ENCODE data around the gene C14orf180. TPM values are rescaled to one million over a fixed set of nuclear protein-coding genes. Genes with fewer than 3 reads are reported as not detected.

C14orf180 gene
- total RNA-seq, 1 experiment from 2014 or later: not detected

DNA sequence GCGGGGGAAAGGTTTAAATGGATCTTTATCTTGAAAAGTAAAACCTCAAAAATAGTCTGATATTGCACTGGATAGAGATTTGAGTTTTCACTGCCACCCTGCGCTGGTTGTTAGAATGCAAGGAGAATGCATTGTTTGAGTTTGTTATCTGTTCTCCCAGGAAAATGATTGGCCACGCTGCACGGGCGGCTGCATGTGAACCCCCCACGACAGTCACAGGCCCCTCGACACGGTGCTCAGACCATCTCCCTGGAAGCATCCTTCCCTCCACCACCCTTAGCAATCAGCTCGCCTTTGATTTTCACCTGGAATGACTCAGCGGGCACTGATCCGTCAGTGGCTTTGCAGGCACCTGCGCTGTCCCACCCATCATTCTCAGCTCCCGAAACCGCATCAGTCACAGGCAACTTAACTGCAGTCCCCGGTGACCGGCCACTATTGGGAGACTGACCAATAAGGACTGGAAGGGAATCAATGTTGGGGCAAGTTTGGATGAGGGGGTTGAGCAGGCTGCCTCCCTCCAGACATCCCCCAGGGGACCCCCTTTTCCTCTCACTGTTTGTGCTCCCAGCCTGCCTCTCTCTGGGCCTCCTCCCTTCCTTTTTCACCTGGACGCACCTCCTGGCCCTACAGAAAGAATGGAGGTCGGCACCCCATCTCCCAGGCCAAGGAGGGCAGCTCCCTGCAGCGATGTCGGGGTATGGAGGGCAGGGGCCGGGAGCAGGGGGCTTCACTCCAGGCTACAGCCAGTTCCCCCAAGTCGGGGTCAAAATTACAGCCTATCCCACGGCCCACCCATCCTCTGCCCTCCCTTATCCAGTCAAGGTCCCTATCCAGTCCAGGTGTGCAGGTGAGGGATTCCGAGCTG is 28.5 kb upstream of the C14orf180 start:
- TF ChIP-seq EZH2 (IDR thresholded peaks at IDR 0.05; ENCODE audit: borderline replicate concordance, low read depth, low read length, poor library complexity, severe bottlenecking): no peak
- TF ChIP-seq, protein P1, sequence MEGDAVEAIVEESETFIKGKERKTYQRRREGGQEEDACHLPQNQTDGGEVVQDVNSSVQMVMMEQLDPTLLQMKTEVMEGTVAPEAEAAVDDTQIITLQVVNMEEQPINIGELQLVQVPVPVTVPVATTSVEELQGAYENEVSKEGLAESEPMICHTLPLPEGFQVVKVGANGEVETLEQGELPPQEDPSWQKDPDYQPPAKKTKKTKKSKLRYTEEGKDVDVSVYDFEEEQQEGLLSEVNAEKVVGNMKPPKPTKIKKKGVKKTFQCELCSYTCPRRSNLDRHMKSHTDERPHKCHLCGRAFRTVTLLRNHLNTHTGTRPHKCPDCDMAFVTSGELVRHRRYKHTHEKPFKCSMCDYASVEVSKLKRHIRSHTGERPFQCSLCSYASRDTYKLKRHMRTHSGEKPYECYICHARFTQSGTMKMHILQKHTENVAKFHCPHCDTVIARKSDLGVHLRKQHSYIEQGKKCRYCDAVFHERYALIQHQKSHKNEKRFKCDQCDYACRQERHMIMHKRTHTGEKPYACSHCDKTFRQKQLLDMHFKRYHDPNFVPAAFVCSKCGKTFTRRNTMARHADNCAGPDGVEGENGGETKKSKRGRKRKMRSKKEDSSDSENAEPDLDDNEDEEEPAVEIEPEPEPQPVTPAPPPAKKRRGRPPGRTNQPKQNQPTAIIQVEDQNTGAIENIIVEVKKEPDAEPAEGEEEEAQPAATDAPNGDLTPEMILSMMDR (conservative IDR thresholded peaks at IDR 0.05; ENCODE audit: low read depth, low read length): no peak
- POLR2A ChIA-PET (ENCODE audit: low non-redundant PET): no interaction called here
- Histone ChIP-seq H3K9me3 (ENCODE audit: low read depth, low read length, poor library complexity, severe bottlenecking) (no peaks in the 10 kb centered on the region), H3K27ac (ENCODE audit: low read depth, low read length, poor library complexity, severe bottlenecking) (no peak overlapping the region), H3K36me3 (ENCODE audit: insufficient read depth, low read length, poor library complexity, severe bottlenecking) (no peaks in the 10 kb centered on the region), H3K4me3 (ENCODE audit: low read depth, low read length, poor library complexity, severe bottlenecking) (no peak overlapping the region), H3K27me3 (replicated peaks; ENCODE audit: insufficient read depth, low read depth, low read length, poor library complexity) (no peaks in the 10 kb centered on the region), H3K4me1 (ENCODE audit: insufficient read depth, low read length, poor library complexity, severe bottlenecking) (peaks cover under 1% of the 10 kb centered on the region)
- CTCF ChIA-PET: interaction anchor here (0.6 kb wide), 1 partner anchor 414 kb away, joined by 5 read pairs; no protein-coding TSS in a partner anchor
- BruUV-seq (replicated peaks): no TSS peak
- intact Hi-C loops (cut with micrococcal nuclease; ENCODE audit: unreplicated experiment): no loop called here
- DNase-seq (ENCODE audit: low spot score): no peak

GRCh38 chr14:104551851-104552737 is 27.5 kb upstream of the C14orf180 start:
- no peak for TF ChIP-seq EZH2 (IDR thresholded peaks at IDR 0.05; ENCODE audit: borderline replicate concordance, low read depth, low read length, poor library complexity, severe bottlenecking)
- TF ChIP-seq, protein P1 (conservative IDR thresholded peaks at IDR 0.05; ENCODE audit: low read depth, low read length): no peak
- Histone ChIP-seq H3K4me3 (ENCODE audit: low read depth, low read length, poor library complexity, severe bottlenecking) (no peak overlapping the region), H3K27me3 (replicated peaks; ENCODE audit: insufficient read depth, low read depth, low read length, poor library complexity) (no peaks in the 10 kb centered on the region), H3K9me3 (ENCODE audit: low read depth, low read length, poor library complexity, severe bottlenecking) (no peaks in the 10 kb centered on the region), H3K36me3 (ENCODE audit: insufficient read depth, low read length, poor library complexity, severe bottlenecking) (no peaks in the 10 kb centered on the region), H3K4me1 (ENCODE audit: insufficient read depth, low read length, poor library complexity, severe bottlenecking) (no peaks in the 10 kb centered on the region), H3K27ac (ENCODE audit: low read depth, low read length, poor library complexity, severe bottlenecking) (no peak overlapping the region)
- DNase-seq (ENCODE audit: low spot score): no peak
- no TSS peak for BruUV-seq (replicated peaks)
- intact Hi-C loops (cut with micrococcal nuclease; ENCODE audit: unreplicated experiment): no loop called here
- CTCF ChIA-PET: no interaction called here
- POLR2A ChIA-PET (ENCODE audit: low non-redundant PET): no interaction called here

DNA sequence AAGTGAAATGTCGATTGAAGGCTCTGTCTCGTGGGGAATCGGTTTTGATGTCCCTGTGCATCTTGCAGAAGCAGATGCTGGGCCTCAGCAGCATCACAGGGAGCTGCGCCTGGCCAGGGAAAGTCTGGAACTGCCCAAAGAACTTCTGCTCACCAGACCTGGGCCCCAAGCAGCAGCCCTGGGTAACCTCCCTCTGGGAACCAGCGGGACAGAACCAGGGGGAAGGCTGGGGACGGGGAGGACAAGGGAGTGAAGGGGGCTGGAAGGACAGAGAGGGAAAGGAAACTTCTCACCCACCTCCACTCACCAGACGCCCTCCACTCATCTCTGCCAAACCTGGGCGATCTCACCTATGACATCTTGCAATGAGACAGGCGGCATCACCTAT is 26.8 kb upstream of the C14orf180 start:
- Histone ChIP-seq H3K36me3 (ENCODE audit: insufficient read depth, low read length, poor library complexity, severe bottlenecking) (no peaks in the 10 kb centered on the region), H3K27me3 (replicated peaks; ENCODE audit: insufficient read depth, low read depth, low read length, poor library complexity) (no peaks in the 10 kb centered on the region), H3K4me1 (ENCODE audit: insufficient read depth, low read length, poor library complexity, severe bottlenecking) (no peaks in the 10 kb centered on the region), H3K27ac (ENCODE audit: low read depth, low read length, poor library complexity, severe bottlenecking) (no peak overlapping the region), H3K9me3 (ENCODE audit: low read depth, low read length, poor library complexity, severe bottlenecking) (no peaks in the 10 kb centered on the region), H3K4me3 (ENCODE audit: low read depth, low read length, poor library complexity, severe bottlenecking) (no peak overlapping the region)
- no TSS peak for BruUV-seq (replicated peaks)
- DNase-seq (ENCODE audit: low spot score): no peak
- intact Hi-C loops (cut with micrococcal nuclease; ENCODE audit: unreplicated experiment): no loop called here
- no peak for TF ChIP-seq EZH2 (IDR thresholded peaks at IDR 0.05; ENCODE audit: borderline replicate concordance, low read depth, low read length, poor library complexity, severe bottlenecking)
- TF ChIP-seq, protein P1 (conservative IDR thresholded peaks at IDR 0.05; ENCODE audit: low read depth, low read length): no peak
- ChIA-PET POLR2A (ENCODE audit: low non-redundant PET) (no interaction called here), CTCF (no interaction called here)

Measured in A673 (cell line).